ENCODE data around the gene SLC9A9.

- TF ChIP-seq POLR2A (IDR thresholded peaks at IDR 0.05), result no peak
- TF ChIP-seq EP300 (IDR thresholded peaks at IDR 0.05), result no peak
Measured at GRCh38 chr3:143897576-143898295, 49.5 kb upstream of the SLC9A9 start.

All from gastroesophageal sphincter (tissue), 2 donors.